GM23338 (cell line): ENCODE measurements around the gene SORBS1. TPM values are rescaled to one million over a fixed set of nuclear protein-coding genes. Genes with fewer than 3 reads are reported as not detected.

Experiments used
- ATAC-seq: fragments of 200-7000 bp; cut with Tn5 transposase; 3 replicates; pipeline ENCODE4 v1.9.1; 2020
- DNase-seq: peaks from one replicate; pipeline ENCODE4 v3.0.0-alpha.2; 2015; ENCODE audit warnings: low spot score
- H2AFZ ChIP-seq: fragments of 200-600 bp; sonication (generic); 2 replicates; pipeline ENCODE4 v1.8.0; 2016; ENCODE audit warnings: antibody characterized with exemption, mild to moderate bottlenecking, moderate library complexity
- H3F3A ChIP-seq: fragments of 200-600 bp; sonication (generic); replicated peaks from 2 replicates; pipeline ENCODE4 v1.8.0; 2017; ENCODE audit warnings: antibody characterized with exemption, mixed run types, low read depth
- H3K27ac ChIP-seq: fragments of 200-600 bp; sonication (generic); 2 replicates; pipeline ENCODE4 v1.6.1; 2016; ENCODE audit warnings: low read depth
- H3K27me3 ChIP-seq: fragments of 200-600 bp; sonication (generic); 2 replicates; pipeline ENCODE4 v1.8.0; 2016; ENCODE audit warnings: mild to moderate bottlenecking, mixed run types, moderate library complexity; ENCODE audit not compliant: insufficient read depth
- H3K36me3 ChIP-seq: fragments of 200-600 bp; sonication (generic); 2 replicates; pipeline ENCODE4 v1.8.0; 2016; ENCODE audit warnings: mild to moderate bottlenecking; ENCODE audit not compliant: insufficient read depth
- H3K4me1 ChIP-seq: fragments of 200-600 bp; sonication (generic); 2 replicates; pipeline ENCODE4 v1.8.0; 2016; ENCODE audit warnings: mild to moderate bottlenecking, moderate library complexity; ENCODE audit not compliant: insufficient read depth
- H3K4me2 ChIP-seq: fragments of 200-600 bp; sonication (generic); 2 replicates; pipeline ENCODE4 v1.7.1; 2017; ENCODE audit warnings: mixed run types
- H3K4me3 ChIP-seq: fragments of 200-600 bp; sonication (generic); 2 replicates; pipeline ENCODE4 v1.6.1; 2016; ENCODE audit warnings: mixed run types
- H3K79me2 ChIP-seq: fragments of 200-600 bp; sonication (generic); replicated peaks from 2 replicates; pipeline ENCODE4 v1.8.0; 2017; ENCODE audit warnings: mild to moderate bottlenecking; ENCODE audit not compliant: insufficient read depth
- H3K9me2 ChIP-seq: fragments of 200-600 bp; sonication (generic); 2 replicates; pipeline ENCODE4 v1.8.0; 2017; ENCODE audit not compliant: insufficient read depth
- H4K20me1 ChIP-seq: fragments of 200-600 bp; sonication (generic); replicated peaks from 2 replicates; pipeline ENCODE4 v1.8.0; 2017; ENCODE audit warnings: mild to moderate bottlenecking; ENCODE audit not compliant: insufficient read depth
- H3K27ac Mint-ChIP-seq: 2 replicates; pipeline ENCODE4 v1.8.0; 2020; ENCODE audit warnings: inconsistent platforms, mild to moderate bottlenecking, moderate library complexity, mixed read lengths
- H3K27me3 Mint-ChIP-seq: 3 replicates; pipeline ENCODE4 v1.8.0; 2022; ENCODE audit warnings: low read depth, mild to moderate bottlenecking, moderate library complexity, mixed read lengths, inconsistent platforms; ENCODE audit not compliant: insufficient read depth, poor library complexity
- H3K36me3 Mint-ChIP-seq: 3 replicates; pipeline ENCODE4 v1.8.0; 2021; ENCODE audit warnings: low read depth, mild to moderate bottlenecking, inconsistent platforms, moderate library complexity, mixed read lengths
- H3K4me1 Mint-ChIP-seq: 3 replicates; pipeline ENCODE4 v1.8.0; 2020; ENCODE audit warnings: mild to moderate bottlenecking, inconsistent platforms, mixed read lengths
- H3K4me3 Mint-ChIP-seq: 3 replicates; pipeline ENCODE4 v1.8.0; 2021; ENCODE audit warnings: moderate library complexity, mild to moderate bottlenecking, inconsistent platforms, mixed read lengths
- H3K9me3 Mint-ChIP-seq: 3 replicates; pipeline ENCODE4 v1.8.0; 2020; ENCODE audit warnings: moderate library complexity, mild to moderate bottlenecking, inconsistent platforms, mixed read lengths
- CREB1 ChIP-seq: fragments of 250-450 bp; sonication (Bioruptor Pico); IDR thresholded peaks from 2 replicates; pipeline ENCODE4 v1.5.0; 2020; ENCODE audit warnings: low read depth, mild to moderate bottlenecking, moderate library complexity
- CTCF ChIP-seq, 2 experiments: fragments of 200-600 bp in 1 of 2; sonication (generic) in 1 of 2; conservative IDR thresholded peaks; 2 replicates each; pipeline versions ENCODE4 v1.5.1 to v1.6.1; 2016 to 2017; ENCODE audit warnings: antibody characterized with exemption in 2 of 2, low read depth in 2 of 2, mild to moderate bottlenecking in 2 of 2, moderate library complexity in 1 of 2
- EZH2 ChIP-seq: fragments of 200-600 bp; sonication (generic); IDR thresholded peaks from one replicate; pipeline ENCODE4 v1.8.0; 2017; ENCODE audit warnings: antibody characterized with exemption, mild to moderate bottlenecking, low read depth; ENCODE audit not compliant: unreplicated experiment
- EZH2phosphoT487 ChIP-seq: fragments of 200-600 bp; sonication (generic); IDR thresholded peaks from one replicate; pipeline ENCODE4 v1.8.1; 2018; ENCODE audit warnings: antibody characterized with exemption; ENCODE audit not compliant: unreplicated experiment
- JUNB ChIP-seq: IDR thresholded peaks from one replicate; pipeline ENCODE4 v1.6.1; 2016; ENCODE audit warnings: antibody characterized with exemption; ENCODE audit not compliant: unreplicated experiment
- NANOG ChIP-seq: IDR thresholded peaks from 2 replicates; pipeline ENCODE4 v1.6.1; 2016; ENCODE audit warnings: antibody characterized with exemption, borderline replicate concordance
- POLR2AphosphoS5 ChIP-seq: IDR thresholded peaks from 2 replicates; pipeline ENCODE4 v1.6.1; 2016; ENCODE audit warnings: antibody characterized with exemption, low read depth
- STAT1 ChIP-seq: IDR thresholded peaks from one replicate; pipeline ENCODE4 v1.6.1; 2016; ENCODE audit warnings: antibody characterized with exemption; ENCODE audit not compliant: unreplicated experiment
- ZNF114 ChIP-seq: fragments of 250-450 bp; sonication (Bioruptor Pico); IDR thresholded peaks from 2 replicates; pipeline ENCODE4 v1.5.0; 2020; ENCODE audit warnings: mild to moderate bottlenecking, moderate library complexity
- ZNF331 ChIP-seq: fragments of 250-450 bp; sonication (Bioruptor Pico); IDR thresholded peaks from 2 replicates; pipeline ENCODE4 v1.5.0; 2020; ENCODE audit warnings: low read depth, mild to moderate bottlenecking, moderate library complexity
- ZNF462 ChIP-seq: fragments of 250-450 bp; sonication (Bioruptor Pico); IDR thresholded peaks from 2 replicates; pipeline ENCODE4 v1.5.0; 2020; ENCODE audit warnings: mild to moderate bottlenecking, moderate library complexity
- polyA plus RNA-seq: library from polyadenylated mRNA; unstranded; fragments of >200 nt; fragmentation: Nextera tagmentation; extraction: Ambion mirVana; gene quantifications from 2 replicates; pipeline ENCODE4 v1.2.1, GENCODE V29; 2016
- total RNA-seq: library from RNA; depleted of rRNA; stranded (reverse); fragments of >200 nt; shearing (Covaris generic); gene quantifications from 2 replicates; pipeline ENCODE4 v1.2.3, GENCODE V29; 2014
- TF ChIP-seq, protein P1 (sequence below): IDR thresholded peaks from one replicate; pipeline ENCODE4 v1.6.1; 2018; ENCODE audit warnings: antibody characterized with exemption; ENCODE audit not compliant: unreplicated experiment
- TF ChIP-seq, protein P2 (sequence below): IDR thresholded peaks from 2 replicates; pipeline ENCODE4 v1.6.1; 2016; ENCODE audit warnings: antibody characterized with exemption

The SORBS1 gene
- total and polyA plus RNA-seq, 2 experiments from 2014 or later, result 47.7 to 51.5 TPM

DNA sequence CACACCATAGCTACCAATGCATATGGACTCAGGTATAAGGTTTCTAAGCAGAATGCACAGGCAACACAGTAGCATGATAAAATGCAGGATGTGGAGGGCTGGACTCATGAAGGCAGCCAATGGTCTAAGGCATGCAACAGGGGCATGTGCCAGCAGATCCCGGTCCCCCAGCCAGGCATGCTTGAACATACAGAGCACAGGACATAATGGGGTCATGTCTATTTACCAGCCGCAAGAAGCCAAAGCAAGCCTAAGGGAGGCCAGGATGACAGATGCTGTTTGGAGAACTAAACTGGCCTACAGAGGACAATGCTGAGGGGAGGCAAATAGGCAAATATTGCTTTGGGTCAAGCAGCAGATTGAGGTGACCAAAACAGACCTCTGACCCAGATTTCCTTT lies 210.3 kb downstream of the SORBS1 start:
- Histone ChIP-seq H3F3A (no peaks in the 10 kb centered on the region), H3K4me3 (no peak overlapping the region), H3K4me2 (no peak overlapping the region), H2AFZ (no peak overlapping the region), H3K79me2 (no peaks in the 10 kb centered on the region), H3K4me1 (no peaks in the 10 kb centered on the region), H3K27me3 (no peaks in the 10 kb centered on the region), H3K9me2 (no peaks in the 10 kb centered on the region), H3K27ac (no peak overlapping the region), H4K20me1 (no peaks in the 10 kb centered on the region), H3K36me3 (peaks cover 9% of the 10 kb centered on the region)
- Mint-ChIP-seq H3K4me3 (no peak overlapping the region), H3K9me3 (no peaks in the 10 kb centered on the region), H3K27me3 (peaks cover 8% of the 10 kb centered on the region), H3K27ac (no peak overlapping the region), H3K36me3 (peaks cover 6% of the 10 kb centered on the region; the same call in 2 of the 3 replicates), H3K4me1 (peaks cover 6% of the 10 kb centered on the region)
- no peak for ATAC-seq
- TF ChIP-seq NANOG (no peak), JUNB (no peak), ZNF114 (CRISPR knock-in tag) (no peak), POLR2AphosphoS5 (no peak), CTCF (conservative IDR thresholded peaks at IDR 0.05; ENCODE audit: low read depth in 2 of 2) (no peak), STAT1 (no peak), CREB1 (CRISPR knock-in tag) (no peak), ZNF462 (CRISPR knock-in tag) (no peak), EZH2 (no peak), ZNF331 (CRISPR knock-in tag) (no peak), EZH2phosphoT487 (no peak)
- TF ChIP-seq, protein P1, sequence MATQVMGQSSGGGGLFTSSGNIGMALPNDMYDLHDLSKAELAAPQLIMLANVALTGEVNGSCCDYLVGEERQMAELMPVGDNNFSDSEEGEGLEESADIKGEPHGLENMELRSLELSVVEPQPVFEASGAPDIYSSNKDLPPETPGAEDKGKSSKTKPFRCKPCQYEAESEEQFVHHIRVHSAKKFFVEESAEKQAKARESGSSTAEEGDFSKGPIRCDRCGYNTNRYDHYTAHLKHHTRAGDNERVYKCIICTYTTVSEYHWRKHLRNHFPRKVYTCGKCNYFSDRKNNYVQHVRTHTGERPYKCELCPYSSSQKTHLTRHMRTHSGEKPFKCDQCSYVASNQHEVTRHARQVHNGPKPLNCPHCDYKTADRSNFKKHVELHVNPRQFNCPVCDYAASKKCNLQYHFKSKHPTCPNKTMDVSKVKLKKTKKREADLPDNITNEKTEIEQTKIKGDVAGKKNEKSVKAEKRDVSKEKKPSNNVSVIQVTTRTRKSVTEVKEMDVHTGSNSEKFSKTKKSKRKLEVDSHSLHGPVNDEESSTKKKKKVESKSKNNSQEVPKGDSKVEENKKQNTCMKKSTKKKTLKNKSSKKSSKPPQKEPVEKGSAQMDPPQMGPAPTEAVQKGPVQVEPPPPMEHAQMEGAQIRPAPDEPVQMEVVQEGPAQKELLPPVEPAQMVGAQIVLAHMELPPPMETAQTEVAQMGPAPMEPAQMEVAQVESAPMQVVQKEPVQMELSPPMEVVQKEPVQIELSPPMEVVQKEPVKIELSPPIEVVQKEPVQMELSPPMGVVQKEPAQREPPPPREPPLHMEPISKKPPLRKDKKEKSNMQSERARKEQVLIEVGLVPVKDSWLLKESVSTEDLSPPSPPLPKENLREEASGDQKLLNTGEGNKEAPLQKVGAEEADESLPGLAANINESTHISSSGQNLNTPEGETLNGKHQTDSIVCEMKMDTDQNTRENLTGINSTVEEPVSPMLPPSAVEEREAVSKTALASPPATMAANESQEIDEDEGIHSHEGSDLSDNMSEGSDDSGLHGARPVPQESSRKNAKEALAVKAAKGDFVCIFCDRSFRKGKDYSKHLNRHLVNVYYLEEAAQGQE, result no peak
- TF ChIP-seq, protein P2, sequence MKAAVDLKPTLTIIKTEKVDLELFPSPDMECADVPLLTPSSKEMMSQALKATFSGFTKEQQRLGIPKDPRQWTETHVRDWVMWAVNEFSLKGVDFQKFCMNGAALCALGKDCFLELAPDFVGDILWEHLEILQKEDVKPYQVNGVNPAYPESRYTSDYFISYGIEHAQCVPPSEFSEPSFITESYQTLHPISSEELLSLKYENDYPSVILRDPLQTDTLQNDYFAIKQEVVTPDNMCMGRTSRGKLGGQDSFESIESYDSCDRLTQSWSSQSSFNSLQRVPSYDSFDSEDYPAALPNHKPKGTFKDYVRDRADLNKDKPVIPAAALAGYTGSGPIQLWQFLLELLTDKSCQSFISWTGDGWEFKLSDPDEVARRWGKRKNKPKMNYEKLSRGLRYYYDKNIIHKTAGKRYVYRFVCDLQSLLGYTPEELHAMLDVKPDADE, result no peak
- no peak for DNase-seq
